ENCODE data around the gene MYO1C.

DNA sequence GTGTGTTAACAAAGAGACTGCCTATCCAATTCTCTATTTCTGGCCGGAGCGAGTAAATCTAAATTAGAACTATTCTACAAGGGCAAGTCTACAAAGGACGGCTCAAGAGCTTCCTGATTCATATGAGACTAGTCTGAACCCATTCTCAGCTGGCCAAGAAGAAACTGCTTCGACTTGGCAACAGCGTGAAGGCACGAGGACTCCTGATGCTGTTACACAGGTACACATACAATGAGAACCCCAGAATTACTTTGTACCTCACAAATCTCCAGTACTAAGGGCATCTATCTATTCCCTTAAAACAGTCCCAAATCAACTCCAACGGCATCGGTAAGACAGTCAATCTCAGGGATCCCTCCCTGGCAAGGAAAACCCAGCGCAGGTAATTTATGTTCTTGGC, 37.9 kb downstream of the MYO1C start:
- TF ChIP-seq, protein P1, sequence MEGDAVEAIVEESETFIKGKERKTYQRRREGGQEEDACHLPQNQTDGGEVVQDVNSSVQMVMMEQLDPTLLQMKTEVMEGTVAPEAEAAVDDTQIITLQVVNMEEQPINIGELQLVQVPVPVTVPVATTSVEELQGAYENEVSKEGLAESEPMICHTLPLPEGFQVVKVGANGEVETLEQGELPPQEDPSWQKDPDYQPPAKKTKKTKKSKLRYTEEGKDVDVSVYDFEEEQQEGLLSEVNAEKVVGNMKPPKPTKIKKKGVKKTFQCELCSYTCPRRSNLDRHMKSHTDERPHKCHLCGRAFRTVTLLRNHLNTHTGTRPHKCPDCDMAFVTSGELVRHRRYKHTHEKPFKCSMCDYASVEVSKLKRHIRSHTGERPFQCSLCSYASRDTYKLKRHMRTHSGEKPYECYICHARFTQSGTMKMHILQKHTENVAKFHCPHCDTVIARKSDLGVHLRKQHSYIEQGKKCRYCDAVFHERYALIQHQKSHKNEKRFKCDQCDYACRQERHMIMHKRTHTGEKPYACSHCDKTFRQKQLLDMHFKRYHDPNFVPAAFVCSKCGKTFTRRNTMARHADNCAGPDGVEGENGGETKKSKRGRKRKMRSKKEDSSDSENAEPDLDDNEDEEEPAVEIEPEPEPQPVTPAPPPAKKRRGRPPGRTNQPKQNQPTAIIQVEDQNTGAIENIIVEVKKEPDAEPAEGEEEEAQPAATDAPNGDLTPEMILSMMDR (IDR thresholded peaks at IDR 0.05) = no peak
- TF ChIP-seq POLR2A (IDR thresholded peaks at IDR 0.05) (no peak), POLR2AphosphoS5 (IDR thresholded peaks at IDR 0.05) (no peak)
